ENCODE results near the gene CDCA4.

Gene CDCA4

GRCh38 chr14:104975481-104976197 lies 45.2 kb downstream of the CDCA4 start:
- no peak for DNase-seq (ENCODE audit: low read depth)

- DNase-seq (ENCODE audit: low read depth), result no peak
Measured at GRCh38 chr14:104974665-104975390, 46.1 kb downstream of the CDCA4 start.

DNA sequence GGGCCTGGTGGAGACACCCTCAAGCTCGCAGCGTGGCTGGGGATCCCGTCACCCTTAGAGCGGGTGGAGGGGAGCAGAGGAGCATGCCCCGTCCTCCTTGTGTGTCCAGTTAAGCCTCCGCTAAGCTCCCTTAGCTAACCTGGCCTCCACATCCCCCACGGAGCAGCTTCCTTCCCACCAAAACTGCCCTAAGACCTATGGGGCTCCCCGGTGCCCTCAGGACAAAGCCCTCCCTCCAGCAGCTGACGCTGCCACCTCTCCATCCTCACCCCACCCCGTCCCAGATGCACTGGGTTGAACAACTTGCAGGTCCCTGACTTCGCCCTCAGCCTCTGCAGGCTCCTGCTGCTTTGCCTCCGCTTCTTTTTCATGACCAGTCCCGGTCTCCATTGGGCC lies 46.7 kb downstream of the CDCA4 start:
- DNase-seq (ENCODE audit: low read depth), result no peak

- peak; percentile 33 for DNase-seq (ENCODE audit: low read depth)
Measured at GRCh38 chr14:104973385-104974145, 47.3 kb downstream of the CDCA4 start.

DNA sequence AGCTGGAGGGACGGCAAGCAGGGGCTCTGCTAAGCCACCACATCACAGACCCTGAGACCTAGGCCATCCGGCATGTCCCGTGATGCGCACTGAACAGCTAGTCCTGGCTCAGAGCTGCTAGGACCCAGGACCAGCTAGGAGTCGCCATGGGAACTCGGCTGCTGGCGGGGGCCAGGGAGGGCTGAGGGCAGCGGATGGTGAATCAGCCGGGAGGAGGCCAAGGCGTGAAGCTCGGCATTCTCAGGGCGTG lies 47.8 kb downstream of the CDCA4 start:
- peak; percentile 94 for DNase-seq (ENCODE audit: low read depth)

DNA sequence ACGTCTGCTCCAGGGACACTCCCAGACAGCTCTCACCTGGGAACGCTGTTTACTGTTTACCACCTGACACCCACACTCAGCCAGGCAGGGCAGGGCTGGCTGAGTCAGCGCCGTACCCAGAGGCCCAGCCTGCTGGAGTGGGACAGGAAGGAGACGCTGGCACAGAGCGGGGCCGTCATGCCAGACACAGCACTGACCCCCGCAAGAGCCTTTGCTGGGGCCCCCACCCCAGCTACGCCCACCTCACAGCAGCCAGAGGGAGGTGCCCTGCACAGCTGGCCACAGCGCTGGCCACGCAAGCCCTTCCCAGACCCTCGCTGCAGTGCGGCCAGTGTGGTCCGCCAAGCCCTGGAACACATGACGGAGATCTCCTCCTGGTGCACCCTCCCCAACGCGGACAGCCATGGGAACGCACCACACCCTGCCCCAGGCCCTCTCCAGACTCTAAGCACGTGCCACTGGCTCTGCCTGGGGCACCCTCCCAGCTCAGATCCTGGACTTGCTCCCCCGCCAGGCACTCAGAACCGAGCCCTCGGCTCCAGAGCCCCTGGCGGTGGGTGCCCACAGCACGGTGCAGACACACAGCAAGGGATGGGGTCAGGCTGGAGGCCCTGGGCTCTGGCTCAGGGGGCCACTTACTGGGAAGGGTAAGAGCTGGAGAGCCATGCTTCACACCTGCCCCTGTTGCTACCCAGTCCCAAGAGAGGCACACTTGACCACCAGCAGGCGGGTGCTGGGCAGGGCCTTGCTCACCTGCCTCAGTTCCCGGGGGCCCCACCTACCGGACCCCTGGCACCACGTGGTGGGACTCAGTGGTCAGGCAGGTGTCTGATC lies 48.4 kb downstream of the CDCA4 start:
- peak; percentile 17 for DNase-seq (ENCODE audit: low read depth)

DNA sequence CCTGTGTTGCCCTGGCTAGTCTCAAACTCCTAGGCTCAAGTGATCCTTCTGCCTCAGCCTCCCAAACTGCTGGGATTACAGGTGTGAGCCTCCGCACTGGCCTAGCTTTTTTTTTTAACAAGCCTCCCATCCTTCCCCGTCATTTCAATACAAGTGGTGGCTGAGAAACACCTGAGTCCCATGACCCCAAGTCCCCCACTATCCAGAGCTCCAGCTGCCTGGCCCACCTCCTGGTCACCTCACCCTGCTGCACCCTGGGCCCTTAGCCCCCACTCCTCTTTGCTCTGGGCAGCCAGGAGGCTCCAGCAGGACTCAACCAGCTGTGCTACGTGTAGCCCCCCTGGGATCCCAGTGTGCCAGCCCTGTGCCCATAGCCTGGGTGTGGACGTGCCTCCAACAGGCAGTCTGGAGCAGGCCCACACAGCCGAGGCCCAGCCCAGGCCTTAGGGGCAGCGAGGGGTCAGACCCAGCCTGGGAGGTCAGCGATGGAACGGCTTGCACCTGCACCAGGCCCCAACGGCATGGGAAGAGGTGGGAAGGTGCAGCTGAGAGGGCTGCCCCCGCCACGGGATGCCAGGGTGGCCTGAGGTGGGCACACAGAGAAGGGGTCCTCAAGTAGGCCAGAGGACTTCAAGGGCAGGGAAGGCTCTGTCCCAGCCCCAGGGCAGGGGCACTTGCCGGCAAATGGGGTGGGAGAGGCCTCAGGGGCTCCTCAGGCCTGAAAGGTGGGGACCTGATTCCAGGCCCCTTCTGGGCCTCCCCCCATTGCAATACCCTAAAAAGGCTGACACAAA lies 49.2 kb downstream of the CDCA4 start:
- no peak for DNase-seq (ENCODE audit: low read depth)

- peak; percentile 89 for DNase-seq (ENCODE audit: low read depth)
Measured at GRCh38 chr14:104970231-104971068, 50.4 kb downstream of the CDCA4 start.

DNA sequence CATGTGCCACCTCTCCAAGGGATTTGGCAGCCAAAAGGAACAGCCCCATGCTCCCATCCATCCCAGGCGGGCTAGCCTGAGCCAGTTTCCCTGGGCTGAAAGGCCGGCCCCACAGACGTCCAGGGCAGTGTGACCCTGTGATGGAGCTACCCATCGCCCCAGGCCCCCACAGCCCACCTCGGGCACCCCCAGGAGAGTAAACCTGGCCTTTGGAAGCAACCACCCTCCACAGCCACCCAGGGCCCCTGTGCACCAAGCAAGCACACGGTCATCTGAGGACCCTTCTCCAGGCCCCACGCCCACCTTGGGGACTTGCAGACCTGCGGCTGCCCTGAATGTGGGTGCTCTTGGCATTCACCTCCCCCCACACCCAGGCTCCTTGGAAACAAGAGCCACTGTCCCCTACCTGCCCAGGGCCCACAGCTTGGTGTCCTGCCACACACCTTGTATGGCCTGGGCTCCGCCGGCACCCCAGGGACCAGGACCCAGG lies 51.1 kb downstream of the CDCA4 start:
- no peak for DNase-seq (ENCODE audit: low read depth)

DNA sequence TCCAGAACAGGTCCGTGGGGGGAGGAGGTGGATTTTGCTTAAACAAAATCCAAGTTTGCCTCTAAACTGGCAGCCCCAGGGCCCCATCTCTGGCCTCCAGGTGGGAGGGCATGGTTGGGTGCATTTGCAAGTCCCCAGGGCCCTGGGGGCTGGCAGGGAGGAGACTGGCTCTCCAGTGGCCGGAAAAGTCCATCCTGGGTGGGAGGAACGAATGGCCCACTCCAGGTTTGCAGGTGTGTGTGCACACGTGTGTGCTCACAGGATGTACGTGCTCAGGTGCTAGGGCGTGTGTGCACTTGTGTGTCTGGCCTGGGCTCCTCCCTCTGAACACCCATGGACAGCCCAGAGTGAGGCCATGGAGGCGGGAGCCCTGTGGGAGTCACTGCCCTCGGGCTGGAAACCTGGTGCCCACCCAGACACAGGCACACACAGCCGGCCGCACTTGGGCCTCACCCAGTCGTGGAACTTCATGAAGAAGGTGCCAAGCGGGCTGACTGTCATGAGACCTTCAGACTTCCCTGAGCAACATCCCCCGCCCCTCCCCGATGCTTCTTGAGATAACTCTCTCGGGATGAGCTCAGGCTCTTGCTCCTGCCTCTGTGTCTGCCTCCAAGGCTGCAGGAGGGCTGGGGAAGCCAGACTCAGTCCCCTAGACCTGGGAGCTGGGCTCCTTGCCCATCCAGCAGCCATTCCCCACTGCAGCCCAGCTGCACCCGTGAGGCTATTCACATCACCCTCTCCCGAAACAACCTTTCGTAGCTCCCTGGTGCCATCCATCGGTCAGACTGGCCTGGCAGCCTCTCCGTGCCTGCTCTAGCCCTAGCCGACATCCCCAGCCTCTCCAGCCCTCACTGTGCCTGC lies 52.1 kb downstream of the CDCA4 start:
- peak; percentile 23 for DNase-seq (ENCODE audit: low read depth)

GRCh38 chr14:104968153-104968527 lies 52.7 kb downstream of the CDCA4 start:
- DNase-seq (ENCODE audit: low read depth), result peak; percentile 45

DNA sequence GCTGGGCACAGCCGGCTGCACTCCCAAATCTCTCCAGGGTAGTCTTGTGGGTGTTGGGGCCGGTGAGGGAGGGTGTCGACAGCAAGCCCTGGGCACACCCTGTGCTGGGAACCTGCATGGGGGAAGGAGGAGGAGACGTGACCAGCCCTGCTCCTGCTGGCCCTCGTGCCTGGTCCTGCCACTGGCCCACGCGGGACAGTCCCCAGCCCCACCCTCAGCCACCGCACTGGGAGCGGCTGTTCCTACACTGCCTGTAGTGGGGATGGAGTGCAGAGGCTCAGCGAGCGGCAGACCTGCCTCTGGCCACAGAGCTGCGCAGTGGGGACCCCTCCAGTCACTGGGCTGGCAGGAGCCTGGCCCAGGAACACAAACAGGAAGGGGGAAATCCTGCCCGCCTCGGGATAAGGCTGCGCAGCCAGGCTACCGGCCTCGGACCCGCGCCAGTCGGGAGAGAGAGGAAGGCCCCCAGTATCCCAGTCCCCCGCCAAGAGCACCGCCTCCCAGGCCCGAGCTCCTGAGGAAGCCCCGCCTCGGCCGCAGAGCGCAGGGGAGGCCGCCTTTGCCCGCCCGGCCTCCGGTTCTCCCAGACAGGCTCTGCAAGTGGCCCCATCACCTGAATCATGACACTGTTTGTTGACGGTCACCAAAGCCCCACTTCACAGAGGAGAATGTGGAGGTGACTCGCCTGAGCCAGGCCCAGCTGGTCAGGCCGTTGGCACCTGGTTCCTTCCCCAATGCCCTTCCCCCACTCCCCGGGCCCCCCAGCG lies 53.3 kb downstream of the CDCA4 start:
- peak; percentile 40 for DNase-seq (ENCODE audit: low read depth)

DNA sequence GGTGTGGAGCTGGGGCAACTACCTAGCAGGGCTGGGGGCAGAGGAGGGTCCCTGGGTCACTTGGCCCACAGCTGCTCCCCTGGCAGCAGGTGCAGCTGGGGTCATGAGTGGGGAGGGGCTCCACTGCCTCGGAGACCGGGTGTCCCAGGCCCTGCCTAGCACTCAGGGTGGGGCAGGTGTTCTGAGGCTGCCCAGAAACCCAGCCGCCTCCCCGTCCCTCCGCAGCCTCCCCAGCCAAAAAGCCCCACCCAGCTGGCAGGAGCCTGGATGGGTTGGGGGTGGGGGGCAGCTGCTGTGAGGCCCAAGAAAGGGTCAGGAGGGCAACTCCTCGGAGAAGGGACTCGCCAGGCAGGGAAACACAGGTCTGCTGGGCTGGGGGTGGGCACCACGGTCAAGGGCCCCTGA lies 53.9 kb downstream of the CDCA4 start:
- no peak for DNase-seq (ENCODE audit: low read depth)

GRCh38 chr14:104966261-104966865 lies 54.5 kb downstream of the CDCA4 start:
- no peak for DNase-seq (ENCODE audit: low read depth)

DNA sequence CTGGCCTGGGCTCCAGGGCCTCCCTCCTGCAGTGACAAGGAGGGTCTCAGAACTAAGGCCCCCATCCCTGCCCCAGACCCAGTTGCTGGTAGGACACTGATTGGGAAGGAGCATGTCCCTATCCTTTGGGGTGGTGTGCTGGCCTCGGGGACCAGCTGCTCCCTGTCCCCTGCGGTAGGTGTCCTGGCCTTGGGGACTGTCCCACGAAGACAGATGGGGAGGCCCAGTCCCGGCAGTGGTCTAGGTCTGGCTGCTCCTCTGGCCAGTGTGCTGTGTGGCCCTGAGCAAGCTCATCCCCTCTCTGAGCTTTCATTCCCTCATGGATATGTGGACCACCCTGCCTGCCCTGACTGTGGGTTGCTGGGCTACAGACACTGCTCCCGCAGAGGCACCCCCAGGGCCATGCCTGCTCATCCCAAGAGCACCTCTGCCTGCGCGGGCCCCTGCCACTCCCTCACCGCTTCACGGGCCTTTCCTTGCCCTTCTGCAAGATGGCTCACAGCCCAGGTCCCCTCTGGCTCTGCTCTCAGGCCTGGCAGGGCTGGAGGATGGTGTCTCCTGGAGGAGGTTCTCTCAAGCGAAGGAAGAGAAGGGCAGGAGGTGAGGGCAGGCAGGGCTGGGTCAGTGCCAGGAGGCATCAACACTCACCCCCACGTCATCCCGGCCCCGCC lies 55.2 kb downstream of the CDCA4 start:
- no peak for DNase-seq (ENCODE audit: low read depth)

DNA sequence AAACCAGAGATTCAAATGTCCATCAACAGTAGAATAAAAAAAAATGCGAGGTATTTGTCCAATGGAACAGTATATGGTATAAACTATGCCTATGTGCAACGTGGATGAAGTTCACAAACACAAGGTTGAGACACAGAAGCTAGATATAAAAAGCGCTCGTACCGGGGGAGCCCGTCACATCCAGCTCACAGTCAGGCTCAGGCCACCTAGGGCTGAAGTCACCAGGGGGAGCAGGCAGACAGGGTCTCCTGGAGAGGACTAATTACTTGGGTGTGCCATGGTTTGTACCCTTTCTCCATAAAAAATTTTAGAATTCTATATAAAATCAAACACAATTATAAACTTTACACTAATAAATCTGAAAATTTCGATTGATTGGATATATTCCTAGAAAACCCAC lies 56.3 kb downstream of the CDCA4 start:
- no peak for DNase-seq (ENCODE audit: low read depth)
